Common myeloid progenitor, CD34-positive (primary cell): ENCODE results near the gene CTF1.
"Not testable (repeated sequence)": the region's sequence is repeated elsewhere in the genome, so short reads cannot be mapped to it uniquely, and the experiment has no call there.

Experiments
- CTCF ChIA-PET: fragments of 350-600 bp; sonication (Branson Sonifier 250); formaldehyde crosslinking; loops from one replicate; lab custom pipeline; 2021; ENCODE audit warnings: antibody characterized with exemption; lab: Charles Lee
- POLR2A ChIA-PET: fragments of 350-600 bp; sonication (Branson Sonifier 250); formaldehyde crosslinking; loops from one replicate; lab custom pipeline; 2021; ENCODE audit warnings: antibody characterized with exemption; lab: Charles Lee
- DNase-seq, 3 donors: peaks; one replicate each; pipeline versions ENCODE4 v3.0.0 to v3.0.0-alpha.2; 2013
- H3K27ac ChIP-seq, 2 experiments: 1 replicate in 1 of 2; 2 replicates in 1 of 2; pipeline ENCODE4 v1.7.0; 2013; ENCODE audit warnings: inconsistent platforms in 2 of 2, low read length in 2 of 2, mild to moderate bottlenecking in 2 of 2, low read depth in 1 of 2, moderate library complexity in 1 of 2; ENCODE audit not compliant: severe bottlenecking in 2 of 2, insufficient read depth in 1 of 2, poor library complexity in 1 of 2
- H3K27me3 ChIP-seq, 5 experiments: replicated peaks in 2 of 5; 1 replicate in 3 of 5; 2 replicates in 2 of 5; pipeline versions ENCODE4 v1.6.1 to v1.7.0; 2013; ENCODE audit warnings: low read length in 4 of 5, mild to moderate bottlenecking in 2 of 5, moderate library complexity in 2 of 5, inconsistent platforms in 1 of 5; ENCODE audit not compliant: insufficient read depth in 5 of 5, control insufficient read depth in 4 of 5
- H3K36me3 ChIP-seq, 4 experiments: 1 replicate in 2 of 4; 2 replicates in 2 of 4; pipeline versions ENCODE4 v1.6.1 to v1.7.0; 2013; ENCODE audit warnings: low read length in 3 of 4, control low read depth in 1 of 4, mild to moderate bottlenecking in 1 of 4; ENCODE audit not compliant: control insufficient read depth in 4 of 4, insufficient read depth in 4 of 4
- H3K4me1 ChIP-seq, 4 experiments: 1 replicate in 3 of 4; 2 replicates in 1 of 4; pipeline versions ENCODE4 v1.6.1 to v1.7.1; 2013; ENCODE audit warnings: low read length in 3 of 4, mild to moderate bottlenecking in 3 of 4, control low read depth in 1 of 4, inconsistent platforms in 1 of 4, moderate library complexity in 1 of 4; ENCODE audit not compliant: control insufficient read depth in 4 of 4, insufficient read depth in 4 of 4; ENCODE audit errors: control extremely low read depth in 1 of 4
- H3K4me3 ChIP-seq, 7 experiments: 1 replicate in 4 of 7; 2 replicates in 3 of 7; pipeline versions ENCODE4 v1.5.1 to v1.7.0; 2013; ENCODE audit warnings: mild to moderate bottlenecking in 7 of 7, low read length in 6 of 7, moderate library complexity in 6 of 7, inconsistent platforms in 2 of 7, low read depth in 2 of 7, control low read depth in 1 of 7; ENCODE audit not compliant: insufficient read depth in 4 of 7, control insufficient read depth in 1 of 7; ENCODE audit errors: extremely low read depth in 1 of 7
- H3K9me3 ChIP-seq, 5 experiments: 1 replicate in 4 of 5; 2 replicates in 1 of 5; pipeline versions ENCODE4 v1.6.1 to v1.7.1; 2013; ENCODE audit warnings: low read length in 4 of 5, mild to moderate bottlenecking in 2 of 5, inconsistent platforms in 1 of 5, low read depth in 1 of 5, moderate library complexity in 1 of 5; ENCODE audit not compliant: control insufficient read depth in 4 of 5, insufficient read depth in 2 of 5; ENCODE audit errors: control extremely low read depth in 1 of 5
- WGBS: methylation state at CpG from one replicate; pipeline ENCODE4 v1.1.5; 2013; ENCODE audit not compliant: insufficient coverage; 5-methylcytosine and 5-hydroxymethylcytosine counted together

The CTF1 gene

GRCh38 chr16:30934827-30935557 lies 38.6 kb downstream of the CTF1 start:
- peaks cover 0 to 24% (median 23%) of the 10 kb centered on the region in 4 experiments for H3K4me1 ChIP-seq
- 43% methylated on average over 11 of the region's 12 CpGs for WGBS
- H3K36me3 ChIP-seq = peaks cover 8 to 48% (median 26%) of the 10 kb centered on the region in 4 experiments
- ChIA-PET CTCF (interaction anchor here (0.7 to 11.2 kb wide), 9 partner anchors 6 to 223 kb away, joined by 3 to 98 read pairs (median 3); partner anchors contain the start of gene VKORC1), POLR2A (no interaction called here)
- no peak overlapping the region for H3K4me3 ChIP-seq
- H3K27ac ChIP-seq = no peak overlapping the region
- no peaks in the 10 kb centered on the region for H3K27me3 ChIP-seq
- DNase-seq = peak in 2 of 3 donors; percentile 58 to 68
- H3K9me3 ChIP-seq = no peaks in the 10 kb centered on the region

- Histone ChIP-seq H3K4me3 (peak overlapping the region in 1 of 7 experiments; percentile 13), H3K27ac (peak overlapping the region; percentile 11 to 13), H3K27me3 (no peaks in the 10 kb centered on the region), H3K9me3 (no peaks in the 10 kb centered on the region), H3K4me1 (peaks cover 0 to 36% (median 32%) of the 10 kb centered on the region in 4 experiments), H3K36me3 (peaks cover 2 to 33% (median 17%) of the 10 kb centered on the region in 4 experiments)
- CTCF ChIA-PET = interaction anchor here (0.6 to 11.2 kb wide), 4 partner anchors 9 to 554 kb away, joined by 3 to 98 read pairs (median 32); partner anchors contain the start of gene ORAI3
- peak in 1 of 3 donors; percentile 35 for DNase-seq
- WGBS = 17% methylated on average over 3 of the region's 5 CpGs
- POLR2A ChIA-PET = no interaction called here
Observed at GRCh38 chr16:30937692-30938091, 41.3 kb downstream of the CTF1 start.

GRCh38 chr16:30939571-30939970 lies 43.2 kb downstream of the CTF1 start:
- H3K4me3 ChIP-seq, H3K9me3 ChIP-seq, H3K27me3 ChIP-seq, H3K27ac ChIP-seq, DNase-seq, POLR2A ChIA-PET: not testable (repeated sequence)
- Histone ChIP-seq H3K4me1 (peaks cover 0 to 35% (median 30%) of the 10 kb centered on the region in 4 experiments), H3K36me3 (peaks cover 1 to 44% (median 27%) of the 10 kb centered on the region in 4 experiments)
- 100% methylated on average over 7 of the region's 8 CpGs for WGBS
- CTCF ChIA-PET = interaction anchor here (1.0 to 11.2 kb wide), 4 partner anchors 10 to 100 kb away, joined by 3 to 98 read pairs (median 28); no protein-coding TSS in a partner anchor

GRCh38 chr16:30941600-30942425 lies 45.4 kb downstream of the CTF1 start:
- Histone ChIP-seq H3K4me3 (peak overlapping the region in 2 of 7 experiments; percentile 19 to 48), H3K9me3 (no peaks in the 10 kb centered on the region), H3K27me3 (no peaks in the 10 kb centered on the region), H3K36me3 (peaks cover 0 to 50% (median 30%) of the 10 kb centered on the region in 4 experiments), H3K27ac (peak overlapping the region in 1 of 2 experiments; percentile 40), H3K4me1 (peaks cover 0 to 27% (median 19%) of the 10 kb centered on the region in 4 experiments)
- DNase-seq = peak; percentile 65 to 72 (median 68)
- WGBS = 23% methylated on average over 13 of the region's 15 CpGs
- CTCF ChIA-PET = interaction anchor here (0.6 to 11.2 kb wide), 17 partner anchors 8 to 218 kb away, joined by 3 to 98 read pairs (median 4); partner anchors contain the start of gene FBXL19
- POLR2A ChIA-PET = no interaction called here

- Histone ChIP-seq H3K4me3 (peak overlapping the region in 1 of 7 experiments; percentile 48), H3K36me3 (peaks cover 0 to 50% (median 31%) of the 10 kb centered on the region in 4 experiments), H3K4me1 (peaks cover 0 to 23% (median 16%) of the 10 kb centered on the region in 4 experiments), H3K9me3 (no peaks in the 10 kb centered on the region), H3K27me3 (no peaks in the 10 kb centered on the region), H3K27ac (peak overlapping the region in 1 of 2 experiments; percentile 40)
- CTCF ChIA-PET = interaction anchor here (0.8 to 11.2 kb wide), 15 partner anchors 8 to 219 kb away, joined by 3 to 98 read pairs (median 4); partner anchors contain the start of gene FBXL19
- DNase-seq = no peak
- POLR2A ChIA-PET = no interaction called here
- WGBS = 94% methylated on average over 3 of the region's 4 CpGs
Observed at GRCh38 chr16:30942426-30942806, 46.0 kb downstream of the CTF1 start.

- no peaks in the 10 kb centered on the region for H3K9me3 ChIP-seq
- DNase-seq = no peak
- no peak overlapping the region for H3K4me3 ChIP-seq
- CTCF ChIA-PET = interaction anchor here (1.6 to 11.2 kb wide), 3 partner anchors 10 to 99 kb away, joined by 16 to 98 read pairs (median 26); no protein-coding TSS in a partner anchor
- no peak overlapping the region for H3K27ac ChIP-seq
- peaks cover 0 to 54% (median 31%) of the 10 kb centered on the region in 4 experiments for H3K36me3 ChIP-seq
- H3K4me1 ChIP-seq = peaks cover 0 to 22% (median 17%) of the 10 kb centered on the region in 4 experiments
- H3K27me3 ChIP-seq = no peaks in the 10 kb centered on the region
- POLR2A ChIA-PET = no interaction called here
Observed at GRCh38 chr16:30944352-30944751, 47.9 kb downstream of the CTF1 start.
